ENCODE results near the gene ZFYVE26. TPM values are rescaled to one million over a fixed set of nuclear protein-coding genes. Genes with fewer than 3 reads are reported as not detected.
"Not testable (repeated sequence)": the region's sequence is repeated elsewhere in the genome, so short reads cannot be mapped to it uniquely, and the experiment has no call there.

ZFYVE26 gene
- total RNA-seq, 4 donors from 2014 or later: 23.9 to 31.7 (median 28.8) TPM

DNA sequence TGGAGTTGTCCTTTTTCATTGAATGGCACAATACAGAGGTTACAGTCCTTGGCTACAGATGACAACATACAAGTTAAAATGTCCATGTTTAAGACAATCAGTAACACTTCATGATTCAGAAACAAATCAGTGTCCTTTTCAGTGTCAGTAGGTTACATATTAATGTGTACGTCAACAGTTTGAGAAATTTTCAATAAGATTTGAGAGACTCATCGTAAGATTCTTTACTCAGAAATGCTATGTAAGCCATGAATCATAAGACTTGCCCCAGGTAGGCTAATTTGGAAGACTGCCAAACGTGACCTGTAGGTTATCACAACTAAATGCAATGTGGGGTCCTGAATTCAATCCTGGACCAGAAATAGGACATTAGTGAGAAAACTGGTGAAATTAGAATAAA lies 111.2 kb downstream of the ZFYVE26 start:
- TF ChIP-seq POLR2AphosphoS5 (IDR thresholded peaks at IDR 0.05): no peak
- TF ChIP-seq POLR2A (IDR thresholded peaks at IDR 0.05): no peak
- TF ChIP-seq, protein P1, sequence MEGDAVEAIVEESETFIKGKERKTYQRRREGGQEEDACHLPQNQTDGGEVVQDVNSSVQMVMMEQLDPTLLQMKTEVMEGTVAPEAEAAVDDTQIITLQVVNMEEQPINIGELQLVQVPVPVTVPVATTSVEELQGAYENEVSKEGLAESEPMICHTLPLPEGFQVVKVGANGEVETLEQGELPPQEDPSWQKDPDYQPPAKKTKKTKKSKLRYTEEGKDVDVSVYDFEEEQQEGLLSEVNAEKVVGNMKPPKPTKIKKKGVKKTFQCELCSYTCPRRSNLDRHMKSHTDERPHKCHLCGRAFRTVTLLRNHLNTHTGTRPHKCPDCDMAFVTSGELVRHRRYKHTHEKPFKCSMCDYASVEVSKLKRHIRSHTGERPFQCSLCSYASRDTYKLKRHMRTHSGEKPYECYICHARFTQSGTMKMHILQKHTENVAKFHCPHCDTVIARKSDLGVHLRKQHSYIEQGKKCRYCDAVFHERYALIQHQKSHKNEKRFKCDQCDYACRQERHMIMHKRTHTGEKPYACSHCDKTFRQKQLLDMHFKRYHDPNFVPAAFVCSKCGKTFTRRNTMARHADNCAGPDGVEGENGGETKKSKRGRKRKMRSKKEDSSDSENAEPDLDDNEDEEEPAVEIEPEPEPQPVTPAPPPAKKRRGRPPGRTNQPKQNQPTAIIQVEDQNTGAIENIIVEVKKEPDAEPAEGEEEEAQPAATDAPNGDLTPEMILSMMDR (IDR thresholded peaks at IDR 0.05): no peak
- no peak for TF ChIP-seq EP300 (IDR thresholded peaks at IDR 0.05; ENCODE audit: low read depth)
- Histone ChIP-seq H3K36me3 (no peaks in the 10 kb centered on the region), H3K27me3 (no peaks in the 10 kb centered on the region), H3K9me3 (peaks cover 0 to 5% of the 10 kb centered on the region in 2 donors), H3K4me3 (no peak overlapping the region), H3K4me1 (no peaks in the 10 kb centered on the region), H3K27ac (no peak overlapping the region)
- no peak for DNase-seq
- intact Hi-C loops (cut with DNase I; ENCODE audit: low total_unique reads): loop anchor here (10.0 kb wide), 1 partner anchor 90 kb away; the partner anchor contains the start of gene ARG2
- in situ Hi-C loops (cut with MboI; ENCODE audit: low pct_ligation_motif_present in 1 of 4, low pct_unique_long_range_greater_than_20kb in 1 of 4, low sequenced_read_pairs in 3 of 4): loop anchor here in 3 of 4 donors (10.0 to 25.0 kb wide), 3 partner anchors 93 to 268 kb away; partner anchors contain the start of genes ARG2 (in 1 of the 3) and PIGH (in 1 of the 3)
- WGBS, 2 donors (ENCODE audit: low coverage in 1 of 2): 64 to 75% methylated on average over 3 of the region's 3 CpGs

DNA sequence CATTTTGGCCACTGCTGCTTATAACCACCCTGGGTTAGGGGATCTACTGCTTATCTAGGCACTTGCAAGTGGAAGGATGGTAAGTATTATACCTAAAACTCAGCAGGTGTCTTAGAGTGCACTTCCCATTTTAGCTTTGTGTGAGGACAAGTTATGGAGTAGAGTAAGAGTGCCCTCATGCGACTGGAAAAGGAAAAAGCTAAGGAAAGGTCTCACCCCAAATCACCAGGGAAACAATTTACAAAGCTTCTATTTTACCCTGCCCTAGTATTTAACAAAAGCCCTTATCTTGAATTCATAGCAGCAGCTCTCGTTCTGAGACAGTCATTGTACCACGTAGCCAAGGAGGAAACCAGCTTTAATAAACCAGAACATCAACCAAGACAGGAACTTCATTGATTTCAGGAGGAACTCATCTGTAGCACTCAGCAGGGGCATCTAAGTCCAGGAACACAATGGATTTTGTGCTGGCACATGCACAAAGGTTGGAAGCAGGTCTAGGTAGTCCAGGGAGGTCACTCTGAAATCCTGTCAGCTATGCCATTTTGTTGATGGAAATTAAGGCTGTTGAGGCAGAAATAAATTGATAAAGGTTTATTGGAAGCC lies 111.8 kb downstream of the ZFYVE26 start:
- Histone ChIP-seq H3K27me3 (no peaks in the 10 kb centered on the region), H3K4me1 (no peaks in the 10 kb centered on the region), H3K9me3 (peaks cover 0 to 5% of the 10 kb centered on the region in 2 donors), H3K27ac (no peak overlapping the region), H3K36me3 (no peaks in the 10 kb centered on the region), H3K4me3 (no peak overlapping the region)
- DNase-seq: no peak
- WGBS, 2 donors (ENCODE audit: low coverage in 1 of 2): 0% methylated on average over 3 of the region's 3 CpGs
- TF ChIP-seq POLR2AphosphoS5 (IDR thresholded peaks at IDR 0.05): no peak
- TF ChIP-seq, protein P1 (IDR thresholded peaks at IDR 0.05): peak; percentile 59 to 70 (median 61)
- in situ Hi-C loops (cut with MboI; ENCODE audit: low pct_ligation_motif_present in 1 of 4, low pct_unique_long_range_greater_than_20kb in 1 of 4, low sequenced_read_pairs in 3 of 4) (loop anchor here in 3 of 4 donors (10.0 to 25.0 kb wide), 3 partner anchors 92 to 267 kb away; partner anchors contain the start of genes ARG2 (in 1 of the 3) and PIGH (in 1 of the 3)), intact Hi-C loops (cut with DNase I; ENCODE audit: low total_unique reads) (loop anchor here (10.0 kb wide), 1 partner anchor 90 kb away; the partner anchor contains the start of gene ARG2)

DNA sequence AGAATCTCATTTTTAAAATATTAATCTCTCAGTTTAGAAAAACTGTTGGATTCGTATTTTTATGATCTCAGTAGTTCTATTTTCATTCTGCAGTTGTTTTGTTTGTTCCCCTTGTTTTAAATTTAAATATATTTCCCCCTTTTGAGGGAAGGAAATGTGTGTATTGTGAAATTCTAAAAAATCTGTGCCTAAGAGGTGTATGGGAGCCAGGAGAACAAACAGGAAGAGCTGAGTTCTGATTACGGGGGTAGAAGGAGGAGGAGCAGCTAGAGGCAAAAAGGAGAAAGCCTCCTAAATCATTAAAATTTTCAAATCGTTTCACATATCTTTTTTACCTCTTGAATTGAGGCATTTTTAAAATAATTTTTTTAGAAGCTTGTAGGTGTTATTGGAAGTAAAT lies 112.4 kb downstream of the ZFYVE26 start:
- H3K9me3 ChIP-seq: peaks cover 0 to 5% of the 10 kb centered on the region in 2 donors
- no peaks in the 10 kb centered on the region for H3K27me3 ChIP-seq
- in situ Hi-C loops (cut with MboI; ENCODE audit: low pct_ligation_motif_present in 1 of 4, low pct_unique_long_range_greater_than_20kb in 1 of 4, low sequenced_read_pairs in 3 of 4) (loop anchor here in 3 of 4 donors (10.0 to 25.0 kb wide), 3 partner anchors 92 to 267 kb away; partner anchors contain the start of genes ARG2 (in 1 of the 3) and PIGH (in 1 of the 3)), intact Hi-C loops (cut with DNase I; ENCODE audit: low total_unique reads) (loop anchor here (10.0 kb wide), 1 partner anchor 89 kb away; the partner anchor contains the start of gene ARG2)
- WGBS, 2 donors (ENCODE audit: low coverage in 1 of 2): 50 to 53% methylated on average over 3 of the region's 3 CpGs
- DNase-seq: no peak
- TF ChIP-seq POLR2AphosphoS5 (IDR thresholded peaks at IDR 0.05): no peak
- TF ChIP-seq POLR2A (IDR thresholded peaks at IDR 0.05): no peak
- TF ChIP-seq EP300 (IDR thresholded peaks at IDR 0.05; ENCODE audit: low read depth): no peak
- TF ChIP-seq, protein P1 (IDR thresholded peaks at IDR 0.05): no peak
- no peak overlapping the region for H3K4me3 ChIP-seq
- no peaks in the 10 kb centered on the region for H3K36me3 ChIP-seq
- no peak overlapping the region for H3K27ac ChIP-seq
- no peaks in the 10 kb centered on the region for H3K4me1 ChIP-seq

DNA sequence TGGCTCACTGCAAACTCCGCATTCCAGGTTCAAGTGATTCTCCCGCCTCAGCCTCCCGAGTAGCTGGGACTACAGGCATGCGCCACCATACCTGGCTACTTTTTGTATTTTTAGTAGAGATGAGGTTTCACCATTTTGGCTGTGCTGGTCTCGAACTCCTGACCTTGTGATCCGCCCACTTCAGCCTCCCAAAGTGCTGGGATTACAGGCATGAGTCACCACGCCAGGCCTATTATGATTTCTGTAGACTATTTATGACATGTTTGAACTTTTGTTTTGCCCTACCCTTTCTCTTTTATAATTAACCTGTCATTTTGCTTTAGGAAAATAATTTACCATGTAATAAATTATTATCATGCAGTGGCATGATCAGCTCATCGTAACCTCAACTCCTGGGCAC lies 114.9 kb downstream of the ZFYVE26 start, which contains the start of gene RDH12:
Gene RDH12 (plus strand): TSS at position 395 of the 400 bp plus-strand sequence. CDS start 20,757 bp downstream, outside the sequence.
- not testable (repeated sequence) for H3K27ac ChIP-seq, H3K4me3 ChIP-seq, H3K27me3 ChIP-seq, H3K9me3 ChIP-seq, DNase-seq, H3K4me1 ChIP-seq, H3K36me3 ChIP-seq
- in situ Hi-C loops (cut with MboI; ENCODE audit: low pct_ligation_motif_present in 1 of 4, low pct_unique_long_range_greater_than_20kb in 1 of 4, low sequenced_read_pairs in 3 of 4): loop anchor here in 3 of 4 donors (10.0 to 25.0 kb wide), 3 partner anchors 89 to 264 kb away; partner anchors contain the start of genes ARG2 (in 1 of the 3) and PIGH (in 1 of the 3)
- intact Hi-C loops (cut with DNase I; ENCODE audit: low total_unique reads): loop anchor here (10.0 kb wide), 1 partner anchor 87 kb away; the partner anchor contains the start of gene ARG2
- 62 to 72% methylated on average over 4 to 8 of the region's 8 CpGs for WGBS, 2 donors (ENCODE audit: low coverage in 1 of 2)
